ENCODE results near the gene POLN. TPM values are rescaled to one million over a fixed set of nuclear protein-coding genes. Genes with fewer than 3 reads are reported as not detected.

Gene POLN
- total RNA-seq, 4 donors from 2014 or later: 0.27 to 2.6 (median 1.4) TPM

DNA sequence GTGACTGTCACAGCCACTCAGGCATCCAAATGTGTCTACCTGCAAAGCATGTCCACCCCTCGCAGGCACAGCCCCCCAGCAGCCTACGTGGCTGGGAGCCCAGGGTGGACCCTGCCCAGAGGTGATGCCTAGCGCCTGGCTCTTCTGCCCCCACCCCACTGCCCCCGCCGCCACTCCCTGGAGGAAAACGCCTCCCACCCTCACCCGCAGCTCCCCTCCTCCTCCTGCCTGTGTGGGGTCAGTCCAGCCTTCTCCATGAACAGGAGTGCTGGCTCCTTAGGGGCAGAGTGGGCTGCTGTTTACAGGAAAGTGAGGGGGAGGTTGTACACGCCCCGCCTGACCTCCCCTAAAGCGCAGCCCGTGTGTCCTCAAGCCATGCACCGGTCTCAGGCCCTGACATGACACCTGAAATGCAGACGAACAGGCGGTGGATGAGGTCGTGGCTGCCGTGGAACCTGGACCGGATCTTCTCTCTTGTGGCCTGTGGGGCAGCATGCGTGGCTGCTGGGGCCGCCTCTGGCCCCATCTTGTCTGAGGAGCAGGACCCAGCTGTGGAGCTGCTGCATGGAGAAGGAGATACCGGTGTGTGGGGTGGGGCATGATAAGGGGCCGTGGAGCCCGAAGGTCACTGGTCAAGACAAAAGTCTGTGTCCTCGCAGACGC lies 31.9 kb upstream of the POLN start:
- H3K4me1 ChIP-seq: no peaks in the 10 kb centered on the region

DNA sequence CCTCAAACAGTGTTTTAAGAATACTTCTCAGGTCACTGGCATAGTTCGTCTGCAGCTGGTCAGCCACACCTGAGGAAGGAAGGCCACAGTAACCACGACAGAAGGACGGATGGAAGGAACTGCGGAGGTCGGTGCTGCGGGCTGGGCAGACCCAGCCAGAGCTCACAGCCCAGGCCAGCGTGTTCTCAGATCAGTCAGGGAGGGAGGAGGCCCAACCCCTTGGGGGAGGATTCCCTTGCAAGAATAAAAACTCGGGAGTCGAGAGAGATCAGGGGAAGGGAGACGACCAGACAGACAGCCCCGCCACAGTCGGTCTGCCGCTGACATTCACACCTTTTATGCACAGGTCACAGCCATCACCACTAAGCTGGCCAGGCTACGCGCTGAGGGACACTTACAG lies 31.3 kb upstream of the POLN start:
- Histone ChIP-seq H3K4me3 (no peak overlapping the region), H3K27me3 (no peaks in the 10 kb centered on the region), H3K27ac (no peak overlapping the region), H3K4me1 (no peaks in the 10 kb centered on the region), H3K36me3 (no peaks in the 10 kb centered on the region), H3K9me3 (no peaks in the 10 kb centered on the region)
- in situ Hi-C loops (cut with MboI; ENCODE audit: low pct_ligation_motif_present in 1 of 4, low pct_unique_long_range_greater_than_20kb in 1 of 4, low sequenced_read_pairs in 3 of 4): loop anchor here in 1 of 4 donors (10.0 kb wide), 1 partner anchor 48 kb away; no protein-coding TSS in a partner anchor
- TF ChIP-seq POLR2A (IDR thresholded peaks at IDR 0.05) (no peak), EP300 (IDR thresholded peaks at IDR 0.05; ENCODE audit: low read depth) (no peak), POLR2AphosphoS5 (IDR thresholded peaks at IDR 0.05) (no peak)
- TF ChIP-seq, protein P1, sequence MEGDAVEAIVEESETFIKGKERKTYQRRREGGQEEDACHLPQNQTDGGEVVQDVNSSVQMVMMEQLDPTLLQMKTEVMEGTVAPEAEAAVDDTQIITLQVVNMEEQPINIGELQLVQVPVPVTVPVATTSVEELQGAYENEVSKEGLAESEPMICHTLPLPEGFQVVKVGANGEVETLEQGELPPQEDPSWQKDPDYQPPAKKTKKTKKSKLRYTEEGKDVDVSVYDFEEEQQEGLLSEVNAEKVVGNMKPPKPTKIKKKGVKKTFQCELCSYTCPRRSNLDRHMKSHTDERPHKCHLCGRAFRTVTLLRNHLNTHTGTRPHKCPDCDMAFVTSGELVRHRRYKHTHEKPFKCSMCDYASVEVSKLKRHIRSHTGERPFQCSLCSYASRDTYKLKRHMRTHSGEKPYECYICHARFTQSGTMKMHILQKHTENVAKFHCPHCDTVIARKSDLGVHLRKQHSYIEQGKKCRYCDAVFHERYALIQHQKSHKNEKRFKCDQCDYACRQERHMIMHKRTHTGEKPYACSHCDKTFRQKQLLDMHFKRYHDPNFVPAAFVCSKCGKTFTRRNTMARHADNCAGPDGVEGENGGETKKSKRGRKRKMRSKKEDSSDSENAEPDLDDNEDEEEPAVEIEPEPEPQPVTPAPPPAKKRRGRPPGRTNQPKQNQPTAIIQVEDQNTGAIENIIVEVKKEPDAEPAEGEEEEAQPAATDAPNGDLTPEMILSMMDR (IDR thresholded peaks at IDR 0.05): no peak
- DNase-seq: no peak
- WGBS, 2 donors (ENCODE audit: low coverage in 1 of 2): 78% methylated on average over 13 of the region's 15 CpGs; no CpG with 5 or more reads in 1 of the 2 donors
- intact Hi-C loops (cut with DNase I; ENCODE audit: low total_unique reads): no loop called here

More for the DNA sequence above, 31.9 kb upstream of the POLN start:
- intact Hi-C loops (cut with DNase I; ENCODE audit: low total_unique reads): no loop called here
- WGBS, 2 donors (ENCODE audit: low coverage in 1 of 2): 78 to 93% methylated on average over 5 to 16 of the region's 24 CpGs
- Histone ChIP-seq H3K27ac (no peak overlapping the region), H3K9me3 (no peaks in the 10 kb centered on the region), H3K27me3 (no peaks in the 10 kb centered on the region), H3K4me3 (no peak overlapping the region), H3K36me3 (no peaks in the 10 kb centered on the region)
- TF ChIP-seq, protein P1 (IDR thresholded peaks at IDR 0.05): no peak
- TF ChIP-seq POLR2A (IDR thresholded peaks at IDR 0.05) (no peak), EP300 (IDR thresholded peaks at IDR 0.05; ENCODE audit: low read depth) (no peak), POLR2AphosphoS5 (IDR thresholded peaks at IDR 0.05) (no peak)
- DNase-seq: no peak
- in situ Hi-C loops (cut with MboI; ENCODE audit: low pct_ligation_motif_present in 1 of 4, low pct_unique_long_range_greater_than_20kb in 1 of 4, low sequenced_read_pairs in 3 of 4): loop anchor here in 1 of 4 donors (10.0 kb wide), 1 partner anchor 49 kb away; no protein-coding TSS in a partner anchor

DNA sequence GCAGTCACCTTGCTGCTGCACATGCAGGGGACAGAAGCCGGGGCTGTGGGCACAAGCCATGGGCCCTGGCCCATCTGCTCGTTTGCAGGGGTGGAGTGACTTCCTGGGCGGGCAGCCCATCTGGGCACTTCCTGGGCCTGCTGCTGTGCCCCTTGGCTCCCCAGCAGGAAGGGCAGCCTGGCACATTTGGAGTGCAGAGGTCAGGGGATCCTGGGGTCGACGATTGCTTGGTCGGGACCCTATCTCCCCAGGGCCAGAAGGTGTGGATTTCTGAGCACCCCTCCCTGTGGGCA lies 30.9 kb upstream of the POLN start:
- DNase-seq: no peak
- H3K27ac ChIP-seq: no peak overlapping the region
- no peaks in the 10 kb centered on the region for H3K4me1 ChIP-seq
- H3K4me3 ChIP-seq: no peak overlapping the region
- WGBS, 2 donors (ENCODE audit: low coverage in 1 of 2): 82% methylated on average over 4 of the region's 6 CpGs; no CpG with 5 or more reads in 1 of the 2 donors
- TF ChIP-seq, protein P1 (IDR thresholded peaks at IDR 0.05): no peak
- no peak for TF ChIP-seq POLR2A (IDR thresholded peaks at IDR 0.05)
- H3K36me3 ChIP-seq: no peaks in the 10 kb centered on the region
- no peaks in the 10 kb centered on the region for H3K9me3 ChIP-seq
- in situ Hi-C loops (cut with MboI; ENCODE audit: low pct_ligation_motif_present in 1 of 4, low pct_unique_long_range_greater_than_20kb in 1 of 4, low sequenced_read_pairs in 3 of 4): loop anchor here in 1 of 4 donors (10.0 kb wide), 1 partner anchor 48 kb away; no protein-coding TSS in a partner anchor
- intact Hi-C loops (cut with DNase I; ENCODE audit: low total_unique reads): no loop called here
- no peaks in the 10 kb centered on the region for H3K27me3 ChIP-seq

DNA sequence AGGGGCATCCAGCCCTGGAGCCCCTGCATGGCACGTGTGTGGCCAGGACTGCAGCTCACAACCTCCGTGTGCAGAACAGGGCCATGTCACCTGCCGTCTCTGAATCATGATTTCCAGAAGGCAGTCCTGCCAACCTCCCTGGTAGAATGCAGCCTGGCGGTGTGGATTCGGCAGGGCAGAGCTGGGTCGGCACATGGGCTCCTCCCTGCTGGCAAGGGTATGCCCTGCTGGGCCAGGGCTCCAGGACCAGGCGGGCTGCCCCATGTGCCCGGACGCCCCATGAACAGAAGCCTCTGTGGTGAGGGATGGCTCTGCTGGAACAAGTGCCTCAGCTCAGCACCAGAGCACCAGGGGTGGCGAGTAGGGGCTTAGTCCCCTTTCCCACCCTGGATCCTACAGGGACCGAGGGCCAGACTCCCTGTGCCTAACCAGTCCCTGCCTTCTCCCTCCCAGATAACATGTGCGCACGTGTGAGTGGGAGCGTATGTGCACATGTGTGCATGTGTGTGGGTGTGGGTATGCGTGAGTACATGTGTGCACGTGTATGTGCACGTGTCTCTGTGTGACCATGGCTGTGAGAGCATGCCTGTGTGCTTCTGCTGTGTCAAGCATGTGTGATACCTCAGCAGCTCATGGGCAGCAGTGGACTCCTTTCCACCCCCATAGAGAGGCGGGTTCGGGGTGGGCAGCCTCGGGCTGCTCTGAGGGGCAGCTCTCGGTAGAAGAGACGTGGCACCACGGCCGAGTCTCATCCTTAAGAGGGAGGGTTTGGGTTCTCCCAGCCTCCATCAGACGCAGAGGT lies 30.3 kb upstream of the POLN start:
- Histone ChIP-seq H3K27ac (no peak overlapping the region), H3K4me3 (no peak overlapping the region), H3K36me3 (no peaks in the 10 kb centered on the region), H3K4me1 (no peaks in the 10 kb centered on the region), H3K9me3 (no peaks in the 10 kb centered on the region), H3K27me3 (no peaks in the 10 kb centered on the region)
- intact Hi-C loops (cut with DNase I; ENCODE audit: low total_unique reads) (no loop called here), in situ Hi-C loops (cut with MboI; ENCODE audit: low pct_ligation_motif_present in 1 of 4, low pct_unique_long_range_greater_than_20kb in 1 of 4, low sequenced_read_pairs in 3 of 4) (loop anchor here in 1 of 4 donors (10.0 kb wide), 1 partner anchor 47 kb away; no protein-coding TSS in a partner anchor)
- 90% methylated on average over 24 of the region's 25 CpGs; no CpG with 5 or more reads in 1 of the 2 donors for WGBS, 2 donors (ENCODE audit: low coverage in 1 of 2)
- TF ChIP-seq, protein P1 (IDR thresholded peaks at IDR 0.05): no peak
- no peak for TF ChIP-seq POLR2AphosphoS5 (IDR thresholded peaks at IDR 0.05)
- no peak for DNase-seq

Data from transverse colon (tissue), 4 donors.